GM21786 (cell line): Measurements from ENCODE around the gene NUP93.

Experiments
- ATAC-seq: cut with Tn5 transposase; IDR thresholded peaks from one replicate; pipeline ENCODE4 v1.9.1; 2021; ENCODE audit not compliant: unreplicated experiment

Gene NUP93

GRCh38 chr16:56741399-56741798 lies 11.5 kb downstream of the NUP93 start:
- ATAC-seq: no peak

DNA sequence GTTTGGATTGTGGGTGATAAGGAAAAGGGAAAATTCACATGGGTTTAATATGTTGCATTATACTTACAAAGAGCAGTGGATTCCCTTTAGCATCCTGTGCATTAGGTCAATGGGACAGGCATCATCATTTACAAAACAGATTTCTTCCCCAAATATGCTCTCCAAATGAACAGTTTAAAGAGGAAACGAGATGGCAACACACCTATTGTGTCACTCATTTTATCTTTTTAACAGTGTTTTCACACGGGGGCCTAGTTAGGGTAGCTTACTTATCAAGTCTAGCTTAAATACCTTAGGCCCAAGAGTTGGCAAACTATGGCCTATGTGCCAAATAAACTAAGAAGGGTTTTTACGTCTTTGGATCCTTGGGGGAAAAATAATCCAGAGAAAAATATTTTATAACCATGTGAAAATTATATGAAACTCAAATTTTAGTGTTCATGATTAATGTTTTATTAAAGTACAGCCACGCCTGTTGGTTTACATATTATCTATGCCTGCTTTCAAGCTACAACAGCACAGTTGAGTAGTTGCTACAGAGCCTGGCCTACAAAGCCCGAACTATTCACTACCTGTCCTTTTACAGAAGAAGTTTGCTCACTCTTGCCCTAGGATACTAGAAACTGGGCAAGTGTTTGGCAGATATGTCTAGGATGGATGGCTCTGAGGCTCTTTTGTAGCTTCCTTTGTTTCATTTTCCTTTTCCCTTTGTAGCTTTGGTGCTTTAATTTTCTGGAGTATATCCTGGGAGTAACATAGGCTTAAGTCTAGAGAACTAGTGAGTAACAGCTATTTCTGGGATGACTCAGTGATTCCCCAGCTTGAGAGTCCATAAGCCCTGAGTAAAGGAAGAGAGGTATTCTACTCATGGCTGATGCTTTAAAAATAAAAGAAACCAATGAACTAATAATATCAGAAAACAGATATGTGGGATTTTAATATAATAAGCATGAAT lies 12.4 kb downstream of the NUP93 start:
- ATAC-seq: no peak

- no peak for ATAC-seq
Observed at GRCh38 chr16:56743840-56744239, 13.9 kb downstream of the NUP93 start.

GRCh38 chr16:56744996-56745640 lies 15.2 kb downstream of the NUP93 start:
- no peak for ATAC-seq

DNA sequence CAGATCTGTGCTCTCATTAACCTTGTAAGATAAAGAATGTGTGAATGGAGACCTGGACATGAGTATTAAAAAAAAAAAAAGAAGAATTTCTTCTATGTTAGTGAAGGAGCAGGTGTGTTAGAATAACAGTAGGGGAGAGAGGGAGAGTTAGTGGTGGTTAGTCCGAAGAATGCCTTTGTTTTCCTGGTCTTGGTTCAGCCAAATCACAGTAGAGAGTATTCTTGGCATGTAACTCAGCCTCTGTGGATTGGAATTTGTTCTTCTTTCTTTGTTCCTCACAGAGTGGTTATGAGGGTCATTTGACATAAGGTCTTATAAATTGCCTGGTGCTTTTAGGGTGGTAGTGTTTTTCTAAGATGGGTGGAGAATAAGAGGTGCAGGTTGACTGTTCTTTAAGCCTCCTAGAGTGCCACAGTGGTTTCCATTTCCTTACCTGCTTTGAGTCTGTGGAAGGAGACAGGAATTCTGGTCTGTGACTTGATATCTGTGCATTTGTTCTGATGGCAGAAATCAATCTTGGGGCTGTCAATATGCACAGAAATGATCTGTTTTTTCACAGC lies 17.6 kb downstream of the NUP93 start:
- no peak for ATAC-seq

DNA sequence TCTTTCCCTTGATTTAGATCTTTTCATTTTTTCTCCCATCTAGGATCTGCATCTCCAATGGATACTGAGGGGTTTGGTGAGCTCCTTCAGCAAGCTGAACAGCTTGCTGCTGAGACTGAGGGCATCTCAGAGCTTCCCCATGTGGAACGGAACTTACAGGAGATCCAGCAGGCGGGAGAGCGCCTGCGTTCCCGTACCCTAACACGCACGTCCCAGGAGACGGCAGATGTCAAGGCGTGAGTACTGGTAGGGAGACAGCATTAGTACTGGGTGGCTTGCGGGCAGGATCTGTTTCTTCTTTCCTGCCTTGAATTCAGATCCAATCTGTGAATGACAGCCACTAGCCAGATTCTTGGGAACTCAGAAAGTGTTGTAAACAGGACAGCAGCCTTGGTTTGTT lies 18.3 kb downstream of the NUP93 start:
- ATAC-seq: no peak

DNA sequence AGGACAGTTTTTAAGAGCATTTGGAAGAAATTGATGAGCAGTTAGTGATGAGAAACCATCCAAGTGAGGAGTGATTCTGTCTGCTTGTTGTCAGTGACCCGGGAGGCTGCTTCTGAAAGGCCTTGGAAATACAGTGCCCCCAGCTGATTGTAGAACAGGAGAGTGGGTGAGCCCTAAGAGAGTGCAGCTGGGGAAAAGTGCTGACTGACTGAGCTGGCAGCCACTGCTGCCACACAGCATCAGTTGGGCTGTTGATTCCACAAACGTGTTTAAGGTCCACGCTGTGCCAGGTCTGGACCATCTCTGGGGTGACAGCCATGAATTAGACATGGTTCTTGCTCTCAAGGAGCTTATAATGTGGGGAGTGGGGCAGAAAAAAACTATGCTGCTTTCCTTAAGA lies 18.9 kb downstream of the NUP93 start:
- no peak for ATAC-seq

- ATAC-seq: no peak
Observed at GRCh38 chr16:56749672-56750491, 20.0 kb downstream of the NUP93 start.

GRCh38 chr16:56753410-56753809 lies 23.5 kb downstream of the NUP93 start:
- no peak for ATAC-seq

GRCh38 chr16:56755038-56755437 lies 25.1 kb downstream of the NUP93 start:
- no peak for ATAC-seq

GRCh38 chr16:56758432-56758831 lies 28.5 kb downstream of the NUP93 start:
- ATAC-seq: no peak

- ATAC-seq: no peak
Observed at GRCh38 chr16:56758930-56759329, 29.0 kb downstream of the NUP93 start.

GRCh38 chr16:56763291-56763916 lies 33.5 kb downstream of the NUP93 start:
- ATAC-seq: no peak

DNA sequence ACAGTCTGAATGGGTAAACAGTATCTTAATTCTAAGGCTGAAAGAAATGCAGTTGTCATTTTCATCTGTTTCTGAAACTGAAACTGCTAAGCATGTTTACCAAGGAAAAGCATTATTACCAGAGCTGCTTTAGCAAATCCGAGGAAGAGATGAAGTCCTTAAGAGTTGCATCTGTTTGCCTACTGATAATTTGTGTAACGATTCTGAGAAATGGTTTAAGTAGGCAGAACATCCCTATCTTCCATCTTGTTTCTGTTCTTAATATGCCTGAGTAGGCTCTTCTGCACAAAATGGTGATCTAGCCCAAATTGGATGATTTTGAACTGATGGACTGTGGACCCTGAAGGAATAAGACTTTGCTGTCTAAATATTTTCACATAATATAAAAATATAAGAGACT lies 34.9 kb downstream of the NUP93 start:
- ATAC-seq: no peak

DNA sequence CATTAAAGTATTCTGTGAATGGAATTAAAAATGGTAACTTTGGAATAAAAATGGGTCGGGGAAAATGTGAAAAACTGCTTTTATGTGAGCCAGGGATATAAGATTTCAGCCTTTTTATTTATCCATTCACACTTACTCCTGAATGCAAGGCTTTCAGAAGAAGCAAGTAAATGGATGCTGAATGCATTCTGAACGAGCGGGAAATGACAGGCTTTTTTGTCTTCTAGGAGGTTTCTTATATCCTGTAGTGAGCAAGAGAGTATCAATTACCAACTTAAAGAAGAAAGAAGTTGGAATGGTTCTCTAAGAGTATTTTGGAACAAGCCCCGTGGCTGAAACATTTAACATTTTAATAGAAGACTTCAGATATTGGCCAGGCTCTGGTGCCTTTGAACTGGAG lies 36.0 kb downstream of the NUP93 start:
- ATAC-seq: no peak

DNA sequence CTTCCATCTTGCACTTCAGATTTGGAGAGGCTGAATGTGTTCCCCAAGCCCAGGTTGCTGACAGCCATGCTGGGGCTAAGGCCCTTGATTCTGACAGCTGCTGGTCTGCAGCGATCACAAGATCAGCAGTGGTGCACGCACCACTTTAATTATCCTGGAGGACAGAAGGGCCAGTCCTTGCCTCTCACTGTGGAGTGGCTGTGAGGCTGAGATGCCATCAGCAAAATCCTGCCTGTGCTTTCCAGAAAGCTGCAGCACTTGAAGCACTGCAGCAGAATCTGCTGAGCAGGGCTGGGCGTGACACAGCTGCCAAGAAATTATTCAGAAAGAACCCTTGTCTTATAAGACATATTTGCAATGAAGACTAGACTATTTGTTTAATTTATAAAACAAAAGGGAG lies 37.1 kb downstream of the NUP93 start:
- no peak for ATAC-seq

DNA sequence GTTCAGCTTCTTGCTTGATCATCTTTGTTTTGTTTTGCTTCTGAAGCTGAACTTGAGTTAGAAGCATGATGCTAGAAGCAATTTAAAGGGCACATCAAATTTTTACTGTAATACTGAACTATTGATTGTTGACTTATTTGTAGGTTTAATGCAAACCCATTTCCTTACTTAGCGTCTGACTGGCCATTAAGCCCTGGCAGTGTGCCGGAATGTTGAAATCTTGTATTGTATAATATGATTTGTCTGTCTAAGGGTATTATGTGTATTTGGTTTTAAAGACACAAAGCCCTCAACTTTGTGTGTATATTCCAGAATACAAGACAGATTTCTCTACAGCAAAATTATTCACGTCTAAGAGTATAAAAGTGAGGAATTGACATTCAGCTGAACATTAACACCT lies 39.7 kb downstream of the NUP93 start:
- no peak for ATAC-seq

GRCh38 chr16:56771558-56772279 lies 41.8 kb downstream of the NUP93 start:
- no peak for ATAC-seq

DNA sequence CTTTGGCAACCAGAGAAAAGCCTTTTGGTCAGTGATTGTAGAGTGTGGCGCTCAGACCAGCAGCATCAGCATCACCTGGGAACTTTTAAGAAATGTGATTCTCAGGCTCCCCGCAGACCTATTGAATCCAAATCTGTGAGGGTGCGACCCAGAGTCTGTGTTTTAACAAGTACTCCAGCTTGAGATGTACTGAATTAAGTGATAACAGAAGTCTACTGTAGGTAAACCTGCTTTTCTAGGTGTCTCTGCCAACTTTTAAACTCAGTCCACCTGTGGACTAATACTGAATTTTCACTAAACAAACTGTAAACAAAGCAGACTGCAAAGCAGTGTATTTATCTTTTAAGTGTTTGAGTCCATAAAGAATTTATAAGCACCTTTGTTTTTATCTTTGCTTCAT lies 43.6 kb downstream of the NUP93 start:
- no peak for ATAC-seq

GRCh38 chr16:56774016-56774680 lies 44.2 kb downstream of the NUP93 start:
- no peak for ATAC-seq
